Prostate gland (tissue), 2 donors: Measurements from ENCODE around the gene C2CD4C. TPM values are rescaled to one million over a fixed set of nuclear protein-coding genes. Genes with fewer than 3 reads are reported as not detected.

Source experiments
- DNase-seq: peaks from one replicate; pipeline ENCODE4 v3.0.0-alpha.2; 2019; ENCODE audit warnings: low spot score
- H3K27ac ChIP-seq, 2 donors: fragments of 200-600 bp; sonication (generic); 2 replicates each; pipeline ENCODE4 v1.5.1; 2017 to 2019
- H3K27me3 ChIP-seq: fragments of 200-600 bp; sonication (generic); replicated peaks from 2 replicates; pipeline ENCODE4 v1.5.1; 2019; ENCODE audit not compliant: insufficient read depth
- H3K36me3 ChIP-seq, 2 donors: fragments of 200-600 bp; sonication (generic); 1 replicate in 1 of 2; 2 replicates in 1 of 2; pipeline versions ENCODE4 v1.5.1 to v1.8.1; 2017 to 2019
- H3K4me1 ChIP-seq: fragments of 200-600 bp; sonication (generic); replicated peaks from 2 replicates; pipeline ENCODE4 v1.5.1; 2019
- H3K4me3 ChIP-seq, 2 donors: fragments of 200-600 bp; sonication (generic); 2 replicates each; pipeline ENCODE4 v1.5.1; 2017 to 2019
- H3K9me3 ChIP-seq: fragments of 200-600 bp; sonication (generic); 2 replicates; pipeline ENCODE4 v1.5.1; 2017
- POLR2A ChIP-seq: fragments of 450-650 bp; IDR thresholded peaks from one replicate; pipeline ENCODE4 v1.6.1; 2016; ENCODE audit warnings: antibody characterized with exemption, mild to moderate bottlenecking
- POLR2AphosphoS5 ChIP-seq: sonication (generic); formaldehyde crosslinking; IDR thresholded peaks from one replicate; pipeline ENCODE4 v1.6.1; 2017; ENCODE audit warnings: antibody characterized with exemption
- WGBS: methylation state at CpG from one replicate; pipeline ENCODE4 v1.1.5; 2018; 5-methylcytosine and 5-hydroxymethylcytosine counted together
- intact Hi-C: fragments of 100-400 bp; cut with DNase I; formaldehyde crosslinking; loops from one replicate; pipeline ENCODE4 v1.14.2; 2022
- total RNA-seq, 2 donors: library from RNA; depleted of rRNA; stranded (reverse); fragments of >200 nt; gene quantifications; one replicate each; pipeline ENCODE4 v1.1.0, GENCODE V29; 2016
- TF ChIP-seq, protein P1 (sequence below), 4 experiments: fragments of 200-600 bp in 2 of 4; fragments of 450-650 bp in 2 of 4; sonication (generic) in 2 of 4; IDR thresholded peaks; 1 replicate in 3 of 4; 2 replicates in 1 of 4; pipeline ENCODE4 v1.5.1; 2016 to 2019; ENCODE audit warnings: antibody characterized with exemption in 4 of 4, mild to moderate bottlenecking in 2 of 4, moderate library complexity in 2 of 4

C2CD4C gene
- total RNA-seq, 2 donors from 2014 or later = 0.59 to 3.1 TPM

GRCh38 chr19:375395-376110 is 33.4 kb downstream of the C2CD4C start:
- TF ChIP-seq, protein P1, sequence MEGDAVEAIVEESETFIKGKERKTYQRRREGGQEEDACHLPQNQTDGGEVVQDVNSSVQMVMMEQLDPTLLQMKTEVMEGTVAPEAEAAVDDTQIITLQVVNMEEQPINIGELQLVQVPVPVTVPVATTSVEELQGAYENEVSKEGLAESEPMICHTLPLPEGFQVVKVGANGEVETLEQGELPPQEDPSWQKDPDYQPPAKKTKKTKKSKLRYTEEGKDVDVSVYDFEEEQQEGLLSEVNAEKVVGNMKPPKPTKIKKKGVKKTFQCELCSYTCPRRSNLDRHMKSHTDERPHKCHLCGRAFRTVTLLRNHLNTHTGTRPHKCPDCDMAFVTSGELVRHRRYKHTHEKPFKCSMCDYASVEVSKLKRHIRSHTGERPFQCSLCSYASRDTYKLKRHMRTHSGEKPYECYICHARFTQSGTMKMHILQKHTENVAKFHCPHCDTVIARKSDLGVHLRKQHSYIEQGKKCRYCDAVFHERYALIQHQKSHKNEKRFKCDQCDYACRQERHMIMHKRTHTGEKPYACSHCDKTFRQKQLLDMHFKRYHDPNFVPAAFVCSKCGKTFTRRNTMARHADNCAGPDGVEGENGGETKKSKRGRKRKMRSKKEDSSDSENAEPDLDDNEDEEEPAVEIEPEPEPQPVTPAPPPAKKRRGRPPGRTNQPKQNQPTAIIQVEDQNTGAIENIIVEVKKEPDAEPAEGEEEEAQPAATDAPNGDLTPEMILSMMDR (IDR thresholded peaks at IDR 0.05) = no peak
- TF ChIP-seq POLR2A = no peak
- no peak for TF ChIP-seq POLR2AphosphoS5
- H3K4me1 ChIP-seq = peaks cover 6% of the 10 kb centered on the region
- H3K9me3 ChIP-seq = no peaks in the 10 kb centered on the region
- no peak for DNase-seq
- 87% methylated on average over 43 of the region's 43 CpGs for WGBS
- no peak overlapping the region for H3K27ac ChIP-seq
- H3K27me3 ChIP-seq = no peaks in the 10 kb centered on the region
- intact Hi-C loops = no loop called here
- no peak overlapping the region for H3K4me3 ChIP-seq
- H3K36me3 ChIP-seq = no peaks in the 10 kb centered on the region

- no peak for TF ChIP-seq POLR2AphosphoS5
- TF ChIP-seq, protein P1 (IDR thresholded peaks at IDR 0.05) = no peak
- TF ChIP-seq POLR2A = no peak
- Histone ChIP-seq H3K9me3 (no peaks in the 10 kb centered on the region), H3K27ac (no peak overlapping the region), H3K4me1 (peaks cover 6% of the 10 kb centered on the region), H3K27me3 (no peaks in the 10 kb centered on the region), H3K4me3 (no peak overlapping the region), H3K36me3 (no peaks in the 10 kb centered on the region)
- intact Hi-C loops = no loop called here
- no peak for DNase-seq
- WGBS = 55% methylated on average over 17 of the region's 17 CpGs
Observed at GRCh38 chr19:374886-375235, 34.1 kb downstream of the C2CD4C start.

DNA sequence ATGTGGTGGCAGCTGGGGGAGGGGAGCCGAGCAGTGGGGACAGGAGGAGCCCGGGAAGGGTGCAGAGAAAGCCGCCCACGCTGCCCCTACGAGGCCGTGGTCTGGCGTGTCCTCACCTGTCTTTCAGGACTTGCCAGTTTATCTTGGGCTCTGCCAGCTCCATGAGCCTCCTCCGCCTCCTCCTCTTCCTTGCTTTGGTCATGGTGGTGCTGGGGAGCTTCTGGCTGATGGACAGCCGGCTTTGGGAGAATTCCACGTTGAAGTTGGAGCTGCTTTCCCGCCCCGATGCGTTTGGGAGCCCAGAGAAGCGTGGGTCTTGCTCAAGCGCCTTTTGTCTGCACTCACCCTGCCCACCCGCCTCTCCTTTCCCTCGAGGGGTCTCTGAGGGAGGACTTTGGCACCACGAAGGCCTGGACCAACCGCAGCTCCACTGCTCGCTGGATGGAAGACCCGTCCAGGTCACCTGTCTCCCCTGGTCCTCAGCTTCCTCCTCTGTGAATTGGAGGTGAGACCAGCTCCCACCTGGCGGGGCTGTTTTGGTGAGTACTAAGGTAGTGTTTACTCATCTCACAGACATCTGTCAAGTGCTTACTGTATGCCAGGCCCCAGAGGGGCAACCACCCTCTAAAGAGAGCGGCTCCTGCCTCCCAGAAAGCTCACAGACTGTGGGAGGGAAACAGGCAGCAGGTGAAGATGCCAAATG is 34.6 kb downstream of the C2CD4C start:
- Histone ChIP-seq H3K27me3 (no peaks in the 10 kb centered on the region), H3K4me3 (no peak overlapping the region), H3K36me3 (no peaks in the 10 kb centered on the region), H3K9me3 (no peaks in the 10 kb centered on the region), H3K4me1 (peaks cover 6% of the 10 kb centered on the region), H3K27ac (no peak overlapping the region)
- DNase-seq = peak; percentile 24
- intact Hi-C loops = no loop called here
- peak; percentile 44 for TF ChIP-seq POLR2AphosphoS5
- TF ChIP-seq, protein P1 (IDR thresholded peaks at IDR 0.05) = no peak
- WGBS = 40% methylated on average over 23 of the region's 23 CpGs

DNA sequence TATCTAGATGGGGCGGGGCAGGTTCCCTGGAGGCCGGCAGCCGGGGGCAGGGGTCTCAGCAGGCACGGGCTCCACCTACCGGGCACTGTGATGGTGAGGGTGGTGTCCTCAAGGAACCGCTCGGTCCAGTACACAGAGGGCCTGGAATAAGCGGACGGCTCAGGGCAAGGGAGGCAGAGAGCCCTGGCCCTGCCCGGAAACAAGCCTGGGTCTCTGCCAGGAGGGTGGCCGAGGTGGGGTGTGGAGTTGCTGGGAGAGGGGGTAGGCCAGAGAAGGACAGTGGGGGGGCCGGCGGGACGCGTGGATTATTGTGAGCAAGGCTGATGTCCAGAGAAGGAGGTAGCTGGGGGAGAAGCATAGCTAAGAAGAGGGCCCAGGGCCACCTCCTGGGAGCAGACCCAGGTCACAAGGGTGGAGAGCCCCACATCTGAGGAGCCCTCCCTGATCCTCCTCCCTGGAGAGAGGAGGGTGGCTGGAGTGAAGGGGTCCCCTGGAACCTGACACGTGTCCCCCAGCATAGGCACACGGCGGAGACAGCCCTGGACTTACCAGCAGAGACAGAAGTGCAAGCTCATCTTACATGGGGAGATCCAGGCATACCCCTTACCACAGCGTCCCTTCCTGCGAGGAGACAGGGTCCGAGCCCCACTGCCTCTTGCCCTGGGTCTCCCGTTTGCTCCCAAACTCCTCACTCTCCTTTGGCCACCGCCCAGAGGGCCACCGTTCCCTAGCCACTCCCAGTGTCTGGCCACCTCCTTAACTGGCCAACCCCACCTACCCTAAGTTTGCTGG is 35.4 kb downstream of the C2CD4C start:
- no peaks in the 10 kb centered on the region for H3K27me3 ChIP-seq
- peaks cover 6% of the 10 kb centered on the region for H3K4me1 ChIP-seq
- TF ChIP-seq POLR2A = no peak
- no peak for TF ChIP-seq POLR2AphosphoS5
- TF ChIP-seq, protein P1 (IDR thresholded peaks at IDR 0.05) = no peak
- H3K9me3 ChIP-seq = no peaks in the 10 kb centered on the region
- intact Hi-C loops = no loop called here
- 62% methylated on average over 24 of the region's 24 CpGs for WGBS
- H3K4me3 ChIP-seq = no peak overlapping the region
- H3K36me3 ChIP-seq = no peaks in the 10 kb centered on the region
- no peak for DNase-seq
- no peak overlapping the region for H3K27ac ChIP-seq
